ENCODE data around the gene TNS4.

Gene TNS4

DNA sequence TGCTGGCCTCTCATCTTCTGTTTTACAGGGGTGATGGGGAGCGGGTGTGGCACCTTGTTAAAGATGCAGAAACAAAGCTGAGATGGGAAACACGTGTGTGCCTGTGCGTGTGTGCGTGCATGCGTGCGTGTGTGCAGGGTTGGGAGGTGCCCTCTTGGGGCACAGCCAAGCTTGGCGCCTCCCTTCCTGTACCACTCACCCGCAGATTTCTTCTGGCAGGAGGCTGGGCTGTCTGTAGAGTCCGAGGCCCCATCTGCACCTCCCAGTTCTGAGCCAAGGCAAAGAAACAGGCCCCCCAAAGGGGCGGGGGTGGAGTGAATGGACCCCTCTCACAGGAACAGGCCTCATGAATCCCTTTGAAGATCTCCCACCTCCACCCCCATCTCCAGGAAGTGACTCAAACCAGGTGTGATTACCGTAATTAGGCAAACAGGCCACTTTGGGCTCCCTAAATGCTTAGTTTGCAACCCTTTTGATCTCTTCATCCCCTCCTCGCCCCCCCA, 20.9 kb downstream of the TNS4 start:
- in situ Hi-C loops (cut with MboI; ENCODE audit: low pct_unique_long_range_greater_than_20kb, low sequenced_read_pairs), result no loop called here
- peak; percentile 93 for DNase-seq

DNA sequence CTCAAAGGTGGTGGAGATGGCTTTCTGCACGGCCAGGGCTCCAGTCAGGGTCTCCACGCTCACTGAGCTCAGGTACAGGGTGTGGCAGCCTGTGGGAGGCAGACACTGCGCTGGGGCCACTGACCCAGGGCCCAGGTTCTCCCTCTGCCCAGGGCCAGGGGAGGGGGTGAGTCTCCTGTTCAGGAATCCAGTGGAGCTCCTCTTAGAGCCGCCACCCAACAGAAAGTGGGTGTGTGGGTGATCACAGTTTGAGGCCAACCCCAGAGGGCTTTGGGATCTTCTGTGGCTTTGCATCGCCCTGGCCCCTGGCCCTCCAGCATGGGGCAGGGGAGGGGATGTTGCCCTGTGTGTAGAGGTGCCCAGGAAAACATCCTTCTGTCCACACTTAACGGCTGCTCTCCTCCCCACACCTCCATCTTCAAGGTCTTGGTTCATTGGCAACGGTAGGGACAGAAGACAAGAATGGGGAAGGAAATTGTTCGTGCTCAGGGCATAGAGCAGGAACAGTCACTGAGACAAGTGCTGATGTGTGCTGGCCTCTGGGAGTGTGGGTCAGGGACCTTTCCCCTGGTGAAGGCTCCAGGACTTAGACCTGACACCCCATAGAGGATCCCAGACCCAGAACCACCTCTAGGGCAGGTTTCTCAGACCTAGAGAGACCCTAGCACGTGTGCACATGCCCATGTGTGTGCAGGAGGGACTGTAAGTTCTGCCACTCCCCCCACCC, 21.5 kb downstream of the TNS4 start:
- DNase-seq, result peak; percentile 75
- in situ Hi-C loops (cut with MboI; ENCODE audit: low pct_unique_long_range_greater_than_20kb, low sequenced_read_pairs), result no loop called here

- DNase-seq, result no peak
- in situ Hi-C loops (cut with MboI; ENCODE audit: low pct_unique_long_range_greater_than_20kb, low sequenced_read_pairs), result no loop called here
Measured at GRCh38 chr17:40478486-40478885, 22.9 kb downstream of the TNS4 start.

DNA sequence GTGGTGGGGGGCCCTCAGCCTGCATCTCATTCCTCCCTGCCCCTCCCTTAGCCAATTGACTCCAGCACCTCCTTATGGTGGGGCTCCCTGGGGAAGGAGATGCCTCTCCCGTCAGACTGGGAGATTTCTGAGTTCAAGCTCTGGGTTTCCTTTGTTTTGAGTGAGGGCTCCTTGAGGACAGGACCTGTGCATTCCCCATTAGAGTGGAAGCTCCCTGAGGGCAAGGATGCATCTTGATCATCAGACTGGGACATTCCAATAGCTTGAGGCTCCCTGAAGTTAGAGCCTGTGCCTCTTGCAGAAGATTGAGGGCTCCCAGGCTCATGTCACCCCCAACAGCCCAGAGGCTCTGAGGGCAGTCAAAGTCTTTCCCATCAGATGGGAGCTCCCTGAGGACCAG, 23.6 kb downstream of the TNS4 start:
- DNase-seq, result no peak
- in situ Hi-C loops (cut with MboI; ENCODE audit: low pct_unique_long_range_greater_than_20kb, low sequenced_read_pairs), result no loop called here

DNA sequence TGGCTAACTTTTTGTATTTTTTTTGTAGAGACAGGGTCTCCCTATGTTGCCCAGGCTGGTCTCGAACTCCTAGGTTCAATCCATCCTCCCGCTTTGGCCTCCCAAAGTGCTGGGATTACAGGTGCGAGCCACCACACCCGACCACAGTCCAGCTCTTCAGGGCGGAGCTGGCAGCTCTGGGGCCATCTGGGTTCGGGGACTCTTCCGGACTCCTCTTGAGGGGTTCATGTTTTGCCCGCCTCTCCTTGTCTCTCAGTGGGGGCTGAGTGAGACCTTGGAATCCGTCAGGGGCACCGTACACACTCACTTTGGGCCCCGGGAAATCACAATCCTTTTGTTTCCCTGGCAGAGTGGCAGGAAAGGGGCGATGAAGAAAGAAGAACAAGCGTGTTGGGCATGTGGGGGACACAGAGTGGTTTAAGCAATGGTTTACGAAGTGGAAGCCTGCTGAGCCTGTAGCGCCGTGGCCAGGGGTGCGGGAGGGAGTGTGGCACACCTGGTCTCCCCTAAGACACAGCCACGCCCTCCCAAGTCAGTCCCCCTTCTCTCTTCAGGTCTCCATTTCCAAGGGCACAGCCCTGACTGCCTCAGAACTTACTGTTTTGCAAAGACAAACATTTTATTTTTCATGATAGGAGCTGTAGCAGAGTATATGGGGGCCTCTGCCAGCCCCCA, 26.1 kb downstream of the TNS4 start:
- no peak for DNase-seq
- in situ Hi-C loops (cut with MboI; ENCODE audit: low pct_unique_long_range_greater_than_20kb, low sequenced_read_pairs), result no loop called here

GRCh38 chr17:40474419-40475002, 26.9 kb downstream of the TNS4 start:
- in situ Hi-C loops (cut with MboI; ENCODE audit: low pct_unique_long_range_greater_than_20kb, low sequenced_read_pairs), result no loop called here
- no peak for DNase-seq

- no peak for DNase-seq
Measured at GRCh38 chr17:40473573-40474365, 27.7 kb downstream of the TNS4 start.

DNA sequence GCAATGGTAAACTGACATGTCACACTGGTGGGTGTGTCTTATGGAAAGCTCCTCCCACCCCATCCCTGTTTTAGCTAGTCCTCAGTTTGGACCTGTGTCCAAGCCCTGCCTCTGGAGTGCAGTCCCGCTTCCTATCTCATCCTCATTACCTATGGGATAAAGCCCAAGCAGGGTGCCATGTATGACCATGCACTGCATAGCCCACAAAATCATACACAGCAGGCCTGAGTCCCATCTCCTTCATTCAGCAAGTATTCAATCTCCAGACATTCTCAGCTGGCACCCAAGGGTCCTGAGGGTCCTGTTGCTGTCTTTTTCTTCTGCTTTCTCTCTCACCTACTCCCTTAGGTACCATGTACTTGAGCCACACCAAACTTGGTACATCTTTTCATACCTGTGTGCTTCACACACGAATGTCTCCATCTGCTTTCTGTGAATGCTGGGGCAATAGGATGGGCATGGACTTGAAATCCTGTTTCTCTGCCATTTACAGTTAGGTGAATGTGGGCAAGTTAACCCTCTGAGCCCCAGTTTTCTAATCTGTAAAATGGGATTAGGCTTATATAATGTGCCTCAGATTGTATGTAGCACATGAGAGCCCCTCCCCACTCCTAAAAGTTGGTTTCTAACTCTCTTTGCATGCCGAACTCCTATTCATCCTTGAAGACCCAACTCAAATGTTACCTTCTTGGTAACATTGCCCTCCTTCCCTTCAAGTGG, 28.5 kb downstream of the TNS4 start:
- in situ Hi-C loops (cut with MboI; ENCODE audit: low pct_unique_long_range_greater_than_20kb, low sequenced_read_pairs), result no loop called here
- no peak for DNase-seq

More at GRCh38 chr17:40473573-40474365, 27.7 kb downstream of the TNS4 start:
- in situ Hi-C loops (cut with MboI; ENCODE audit: low pct_unique_long_range_greater_than_20kb, low sequenced_read_pairs), result no loop called here

DNA sequence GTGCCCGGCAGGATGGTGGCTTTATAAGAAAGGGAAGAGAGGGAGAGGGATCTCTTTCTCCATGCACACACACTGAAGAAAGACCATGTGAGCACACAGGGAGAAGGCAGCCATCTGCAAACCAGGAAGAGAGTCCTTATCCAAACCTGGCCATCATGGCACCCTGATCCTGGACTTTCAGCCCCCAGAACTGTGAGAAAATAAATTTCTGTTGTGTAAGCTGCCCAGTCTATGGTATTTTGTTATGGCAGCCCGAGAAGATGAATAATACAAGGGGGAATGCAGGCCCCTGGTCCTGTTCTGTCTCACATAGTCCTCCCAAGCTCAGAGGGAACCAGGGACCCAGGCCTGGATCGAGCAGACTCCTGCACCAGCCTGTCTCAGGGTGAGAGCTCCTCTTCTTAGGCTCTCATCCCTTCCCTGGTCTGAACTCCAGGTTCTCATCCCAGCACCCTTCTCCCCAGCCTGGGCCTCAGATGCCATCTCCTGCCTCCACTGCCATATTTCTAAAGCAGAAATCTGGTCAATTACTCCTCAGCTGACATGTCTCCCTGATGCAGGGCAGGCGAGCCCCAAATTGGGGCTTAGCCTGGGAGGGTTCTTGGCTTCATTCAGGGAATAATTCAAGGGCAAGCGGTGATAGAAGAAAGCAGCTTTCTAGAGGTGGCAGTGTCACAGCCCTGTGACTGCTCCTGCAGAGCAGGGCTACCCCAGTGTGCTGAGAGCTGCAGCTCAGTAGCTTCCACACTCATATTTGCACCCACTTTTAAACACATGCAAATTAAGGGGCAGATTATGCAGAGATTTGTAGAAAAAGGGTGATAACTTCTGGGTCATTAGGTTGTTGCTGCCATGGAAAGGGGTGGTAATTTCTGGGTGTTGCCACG, 29.3 kb downstream of the TNS4 start:
- no peak for DNase-seq
- in situ Hi-C loops (cut with MboI; ENCODE audit: low pct_unique_long_range_greater_than_20kb, low sequenced_read_pairs), result no loop called here

DNA sequence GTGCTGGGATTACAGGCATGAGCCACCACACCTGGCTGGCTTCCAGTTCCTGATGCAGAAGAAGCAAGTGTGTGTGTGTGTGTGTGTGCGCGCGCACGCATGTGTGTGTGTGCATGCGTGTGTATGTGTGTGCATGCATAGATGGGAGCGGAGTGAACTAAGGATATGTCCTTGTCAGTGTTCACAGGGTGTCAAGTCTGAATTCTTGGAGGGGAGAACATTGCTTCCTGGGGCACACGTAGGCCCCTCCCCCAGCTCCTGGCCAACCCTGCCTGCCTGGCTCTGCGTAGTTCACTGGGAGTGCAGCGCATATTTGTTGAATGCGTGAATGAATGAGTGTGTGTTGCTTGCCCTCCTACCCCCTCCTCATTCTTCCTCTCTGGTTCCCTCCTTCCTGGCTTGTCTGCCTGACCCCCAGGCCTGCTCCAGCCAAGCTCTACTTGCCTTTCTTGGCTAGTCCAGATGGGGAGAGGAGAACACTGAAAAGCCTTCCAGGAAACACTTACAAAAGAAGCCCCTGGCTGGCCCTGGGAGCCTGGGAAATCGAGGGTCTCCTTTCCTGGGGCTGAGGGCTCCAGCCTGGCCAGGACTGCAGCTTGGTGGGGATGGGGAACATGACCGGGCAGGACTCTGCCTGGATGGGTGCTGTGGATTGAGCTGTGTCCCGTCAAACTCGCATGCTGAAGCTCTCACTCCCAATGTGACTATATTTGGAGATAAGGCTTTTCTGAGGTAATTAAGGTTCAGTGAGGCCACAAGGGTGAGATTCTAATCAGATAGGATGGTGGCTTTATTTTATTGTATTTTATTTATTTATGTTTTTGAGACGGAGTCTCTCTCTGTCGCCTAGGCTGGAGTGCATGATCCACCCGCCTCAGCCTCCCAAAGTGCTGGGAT, 30.2 kb downstream of the TNS4 start:
- no peak for DNase-seq
- in situ Hi-C loops (cut with MboI; ENCODE audit: low pct_unique_long_range_greater_than_20kb, low sequenced_read_pairs), result no loop called here

GRCh38 chr17:40469805-40470675, 31.4 kb downstream of the TNS4 start:
- no peak for DNase-seq
- in situ Hi-C loops (cut with MboI; ENCODE audit: low pct_unique_long_range_greater_than_20kb, low sequenced_read_pairs), result no loop called here

GRCh38 chr17:40468560-40468959, 32.9 kb downstream of the TNS4 start:
- DNase-seq, result no peak
- in situ Hi-C loops (cut with MboI; ENCODE audit: low pct_unique_long_range_greater_than_20kb, low sequenced_read_pairs), result no loop called here

GRCh38 chr17:40467281-40467867, 34.0 kb downstream of the TNS4 start:
- DNase-seq, result no peak
- in situ Hi-C loops (cut with MboI; ENCODE audit: low pct_unique_long_range_greater_than_20kb, low sequenced_read_pairs), result no loop called here

- DNase-seq, result no peak
- in situ Hi-C loops (cut with MboI; ENCODE audit: low pct_unique_long_range_greater_than_20kb, low sequenced_read_pairs), result no loop called here
Measured at GRCh38 chr17:40466298-40466971, 35.0 kb downstream of the TNS4 start.

- in situ Hi-C loops (cut with MboI; ENCODE audit: low pct_unique_long_range_greater_than_20kb, low sequenced_read_pairs), result no loop called here
- DNase-seq, result no peak
Measured at GRCh38 chr17:40464392-40464855, 37.0 kb downstream of the TNS4 start.
